ENCODE data around the gene ILK. TPM values are rescaled to one million over a fixed set of nuclear protein-coding genes. Genes with fewer than 3 reads are reported as not detected.

Gene ILK
- total RNA-seq, 6 experiments from 2014 or later, result 195 to 245 (median 223) TPM

GRCh38 chr11:6608726-6609501 is 5.3 kb downstream of the ILK start:
- H3K36me3 Mint-ChIP-seq (ENCODE audit: low read depth), result peaks cover 43% of the 10 kb centered on the region

GRCh38 chr11:6609502-6610015 is 6.0 kb downstream of the ILK start:
- no peak for TF ChIP-seq CTCF (IDR thresholded peaks at IDR 0.05)
- Mint-ChIP-seq H3K36me3 (ENCODE audit: low read depth) (peaks cover 43% of the 10 kb centered on the region), H3K9me3 (no peaks in the 10 kb centered on the region), H3K27ac (no peak overlapping the region; the same call in none of the 2 replicates), H3K4me1 (ENCODE audit: low read depth) (peaks cover 45% of the 10 kb centered on the region), H3K27me3 (ENCODE audit: insufficient read depth) (peaks cover 2% of the 10 kb centered on the region), H3K4me3 (peak overlapping the region; percentile 13; the same call in 1 of the 2 replicates)
- no peak for DNase-seq

More at GRCh38 chr11:6608726-6609501, 5.3 kb downstream of the ILK start:
- DNase-seq, result no peak
- Mint-ChIP-seq H3K4me3 (no peak overlapping the region), H3K27me3 (ENCODE audit: insufficient read depth) (peaks cover 2% of the 10 kb centered on the region), H3K27ac (no peak overlapping the region; the same call in none of the 2 replicates), H3K4me1 (ENCODE audit: low read depth) (peaks cover 45% of the 10 kb centered on the region), H3K9me3 (no peaks in the 10 kb centered on the region)
- TF ChIP-seq CTCF (IDR thresholded peaks at IDR 0.05), result no peak

- H3K36me3 Mint-ChIP-seq (ENCODE audit: low read depth), result peaks cover 48% of the 10 kb centered on the region
- no peak overlapping the region; the same call in none of the 2 replicates for H3K27ac Mint-ChIP-seq
- peak overlapping the region; percentile 91; the same call in 1 of the 2 replicates for H3K4me3 Mint-ChIP-seq
- no peak for TF ChIP-seq CTCF (IDR thresholded peaks at IDR 0.05)
- no peaks in the 10 kb centered on the region for H3K9me3 Mint-ChIP-seq
- DNase-seq, result no peak
- H3K27me3 Mint-ChIP-seq (ENCODE audit: insufficient read depth), result peaks cover 2% of the 10 kb centered on the region
- H3K4me1 Mint-ChIP-seq (ENCODE audit: low read depth), result peaks cover 45% of the 10 kb centered on the region
These were observed 7.0 kb downstream of the ILK start for GRCh38 chr11:6610591-6610990.

GRCh38 chr11:6611092-6611962 is 7.8 kb downstream of the ILK start:
- peaks cover 45% of the 10 kb centered on the region for H3K4me1 Mint-ChIP-seq (ENCODE audit: low read depth)
- H3K36me3 Mint-ChIP-seq (ENCODE audit: low read depth), result peaks cover 54% of the 10 kb centered on the region
- TF ChIP-seq CTCF (IDR thresholded peaks at IDR 0.05), result no peak
- peaks cover 2% of the 10 kb centered on the region for H3K27me3 Mint-ChIP-seq (ENCODE audit: insufficient read depth)
- H3K4me3 Mint-ChIP-seq, result peak overlapping the region; percentile 91; the same call in 1 of the 2 replicates
- no peaks in the 10 kb centered on the region for H3K9me3 Mint-ChIP-seq
- no peak for DNase-seq
- H3K27ac Mint-ChIP-seq, result no peak overlapping the region; the same call in none of the 2 replicates

- DNase-seq, result no peak
- Mint-ChIP-seq H3K27ac (no peak overlapping the region; the same call in 1 of the 2 replicates), H3K36me3 (ENCODE audit: low read depth) (peaks cover 58% of the 10 kb centered on the region), H3K27me3 (ENCODE audit: insufficient read depth) (peaks cover 2% of the 10 kb centered on the region), H3K4me1 (ENCODE audit: low read depth) (peaks cover 45% of the 10 kb centered on the region), H3K4me3 (peak overlapping the region; percentile 91; the same call in 1 of the 2 replicates), H3K9me3 (no peaks in the 10 kb centered on the region)
- no peak for TF ChIP-seq CTCF (IDR thresholded peaks at IDR 0.05)
These were observed 8.3 kb downstream of the ILK start for GRCh38 chr11:6611963-6612212.
